Posterior vena cava (tissue), 2 donors: ENCODE data around the gene BRAP. TPM values are rescaled to one million over a fixed set of nuclear protein-coding genes. Genes with fewer than 3 reads are reported as not detected.
"Not testable (repeated sequence)": the region's sequence is repeated elsewhere in the genome, so short reads cannot be mapped to it uniquely, and the experiment has no call there.

Source experiments
- DNase-seq: peaks from one replicate; pipeline ENCODE4 v3.0.0-alpha.2; 2020; ENCODE audit warnings: low spot score
- intact Hi-C, 2 donors: fragments of 100-400 bp; cut with DNase I; formaldehyde crosslinking; loops; one replicate each; pipeline versions ENCODE4 v1.14.1 to v1.14.2; 2022 to 2023
- total RNA-seq, 2 donors: library from RNA; stranded (reverse); fragmentation: NEBNext Ultra II Directional; extraction: Animal tissue kit (Norgen Biotek cat#: 25700); gene quantifications; one replicate each; pipeline ENCODE4 v1.2.1, GENCODE V29; 2021
- donor health status: DM: yes; HTN: yes; CAD: no.
- donor health status: DM: yes; HTN: yes; CAD: no.

The BRAP gene
- total RNA-seq, 2 donors from 2014 or later: 12.4 to 14.4 TPM

DNA sequence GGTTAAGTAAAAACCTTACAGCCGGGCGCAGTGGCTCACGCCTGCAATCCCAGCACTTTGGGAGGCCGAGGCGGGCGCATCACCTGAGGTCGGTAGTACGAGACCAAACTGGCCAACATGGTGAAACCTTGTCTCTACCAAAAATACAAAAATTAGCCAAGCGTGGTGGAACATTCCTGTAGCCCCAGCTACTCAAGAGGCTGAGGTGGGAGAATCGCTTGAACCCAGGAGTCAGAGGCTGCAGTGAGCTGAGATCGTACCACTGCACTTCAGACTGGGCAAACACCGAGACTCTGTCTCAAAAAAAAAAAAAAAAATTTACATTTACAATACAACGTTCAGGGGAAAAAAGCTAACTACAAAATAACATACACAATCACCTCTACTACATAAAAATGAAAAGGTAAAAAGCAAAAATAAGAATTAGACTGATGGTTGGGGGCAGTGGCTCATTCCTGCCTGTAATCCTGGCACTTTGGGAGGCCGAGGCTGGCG, 90.4 kb downstream of the BRAP start:
- DNase-seq, intact Hi-C loops: not testable (repeated sequence)

Other genes starting within 250 kb of the BRAP start
- gene ATXN2, start 86.6 kb downstream of the BRAP start, total RNA-seq: 10 to 100 TPM; 57.8 to 64.4 TPM
- gene ACAD10, start 97 bp upstream of the BRAP start, total RNA-seq: 10 to 100 TPM; 11.6 to 19.1 TPM
- 10 to 100 TPM; 79.9 to 96.9 TPM for gene ALDH2, start 81.0 kb upstream of the BRAP start, total RNA-seq
- gene MAPKAPK5, start 156.3 kb upstream of the BRAP start, total RNA-seq: 10 to 100 TPM; 33.0 to 33.9 TPM